Keratinocyte (primary cell): ENCODE data around the gene PIP4K2B. TPM values are rescaled to one million over a fixed set of nuclear protein-coding genes. Genes with fewer than 3 reads are reported as not detected.

Experiments
- DNase-seq: peaks from one replicate; pipeline ENCODE4 v3.0.0-alpha.2; 2011; ENCODE audit warnings: low read depth, missing footprints, low spot score
- FAIRE-seq: peaks from 2 replicates; lab custom pipeline; 2011; peaks lifted over from hg19 to GRCh38; lab: Jason Lieb, UNC
- H2AFZ ChIP-seq: 2 replicates; pipeline ENCODE4 v1.6.0; 2012; ENCODE audit warnings: low read length, control low read depth, inconsistent platforms; ENCODE audit not compliant: control insufficient read depth
- H3K27ac ChIP-seq: 2 replicates; pipeline ENCODE4 v1.5.1; 2011; ENCODE audit warnings: low read length; ENCODE audit not compliant: control insufficient read depth, insufficient read depth
- H3K27me3 ChIP-seq: 3 replicates; pipeline ENCODE4 v1.6.0; 2011; ENCODE audit warnings: low read length; ENCODE audit not compliant: control insufficient read depth, insufficient read depth; ENCODE audit errors: extremely low read depth
- H3K36me3 ChIP-seq, 2 experiments: 2 replicates in 1 of 2; 3 replicates in 1 of 2; pipeline ENCODE4 v1.5.1; 2011; ENCODE audit warnings: low read length in 2 of 2, mild to moderate bottlenecking in 1 of 2; ENCODE audit not compliant: control insufficient read depth in 2 of 2, insufficient read depth in 2 of 2; ENCODE audit errors: extremely low read depth in 1 of 2
- H3K4me1 ChIP-seq: 3 replicates; pipeline ENCODE4 v1.5.1; 2011; ENCODE audit warnings: low read length; ENCODE audit not compliant: control insufficient read depth, insufficient read depth; ENCODE audit errors: extremely low read depth
- H3K4me2 ChIP-seq: 3 replicates; pipeline ENCODE4 v1.6.0; 2011; ENCODE audit warnings: low read depth, low read length; ENCODE audit not compliant: control insufficient read depth, insufficient read depth; ENCODE audit errors: extremely low read depth
- H3K4me3 ChIP-seq, 3 experiments: fragments of 200-600 bp in 1 of 3; sonication (generic) in 1 of 3; 2 replicates in 2 of 3; 3 replicates in 1 of 3; pipeline ENCODE4 v1.5.1; 2011 to 2016; ENCODE audit warnings: low read length in 3 of 3, mild to moderate bottlenecking in 3 of 3, control low read depth in 2 of 3, inconsistent platforms in 1 of 3, low read depth in 1 of 3, mixed read lengths in 1 of 3, mixed run types in 1 of 3, moderate library complexity in 1 of 3; ENCODE audit not compliant: control insufficient read depth in 2 of 3, insufficient read depth in 2 of 3; ENCODE audit errors: extremely low read depth in 1 of 3
- H3K79me2 ChIP-seq: 2 replicates; pipeline ENCODE4 v1.6.0; 2012; ENCODE audit warnings: low read length; ENCODE audit not compliant: control insufficient read depth, insufficient read depth
- H3K9ac ChIP-seq: 3 replicates; pipeline ENCODE4 v1.6.0; 2011; ENCODE audit warnings: low read length; ENCODE audit not compliant: control insufficient read depth, insufficient read depth; ENCODE audit errors: extremely low read depth
- H3K9me1 ChIP-seq: 3 replicates; pipeline ENCODE4 v1.6.0; 2011; ENCODE audit warnings: low read length; ENCODE audit not compliant: control insufficient read depth, insufficient read depth; ENCODE audit errors: extremely low read depth
- H3K9me3 ChIP-seq: 2 replicates; pipeline ENCODE4 v1.5.1; 2012; ENCODE audit warnings: low read depth, low read length; ENCODE audit not compliant: control insufficient read depth
- H4K20me1 ChIP-seq: 3 replicates; pipeline ENCODE4 v1.6.0; 2011; ENCODE audit warnings: low read length; ENCODE audit not compliant: control insufficient read depth, insufficient read depth; ENCODE audit errors: extremely low read depth
- EZH2 ChIP-seq: IDR thresholded peaks from one replicate; pipeline ENCODE4 v1.6.1; 2012; ENCODE audit warnings: inconsistent platforms, mild to moderate bottlenecking, low read length, moderate library complexity
- dilution Hi-C: fragments of 300-500 bp; cut with MboI; formaldehyde crosslinking; loops from one replicate; pipeline ENCODE4 v1.7.0; 2020; ENCODE audit warnings: low sequenced_read_pairs; ENCODE audit not compliant: extremely low pct_ligation_motif_present
- polyA plus RNA-seq, 5 experiments: library from polyadenylated mRNA; depleted of rRNA in 3 of 5; stranded (reverse) in 3 of 5; stranded (forward) in 1 of 5; unstranded in 1 of 5; fragments of >200 nt; gene quantifications; 1 replicate in 1 of 5; 2 replicates in 3 of 5; 3 replicates in 1 of 5; pipeline versions ENCODE4 v1.2.1 to v1.2.3, GENCODE V29; 2011 to 2012; ENCODE audit warnings: missing spikeins in 2 of 5, low read depth in 1 of 5, low replicate concordance in 1 of 5
- TF ChIP-seq, protein P1 (sequence below), 3 experiments: IDR thresholded peaks in 1 of 3; conservative IDR thresholded peaks in 1 of 3; optimal IDR thresholded peaks in 1 of 3; 2 replicates in 2 of 3; 3 replicates in 1 of 3; pipeline versions ENCODE3 to v1.5.1; 2011; ENCODE audit warnings: low read length in 3 of 3, mild to moderate bottlenecking in 3 of 3, moderate library complexity in 2 of 3, control low read depth in 1 of 3, inconsistent platforms in 1 of 3; ENCODE audit not compliant: insufficient read depth in 2 of 3; ENCODE audit errors: extremely low read depth in 1 of 3

PIP4K2B gene
- polyA plus RNA-seq, 1 donor (not counting 4 experiments of a cell fraction or from before 2014, with no cell fraction given): 26.4 TPM

DNA sequence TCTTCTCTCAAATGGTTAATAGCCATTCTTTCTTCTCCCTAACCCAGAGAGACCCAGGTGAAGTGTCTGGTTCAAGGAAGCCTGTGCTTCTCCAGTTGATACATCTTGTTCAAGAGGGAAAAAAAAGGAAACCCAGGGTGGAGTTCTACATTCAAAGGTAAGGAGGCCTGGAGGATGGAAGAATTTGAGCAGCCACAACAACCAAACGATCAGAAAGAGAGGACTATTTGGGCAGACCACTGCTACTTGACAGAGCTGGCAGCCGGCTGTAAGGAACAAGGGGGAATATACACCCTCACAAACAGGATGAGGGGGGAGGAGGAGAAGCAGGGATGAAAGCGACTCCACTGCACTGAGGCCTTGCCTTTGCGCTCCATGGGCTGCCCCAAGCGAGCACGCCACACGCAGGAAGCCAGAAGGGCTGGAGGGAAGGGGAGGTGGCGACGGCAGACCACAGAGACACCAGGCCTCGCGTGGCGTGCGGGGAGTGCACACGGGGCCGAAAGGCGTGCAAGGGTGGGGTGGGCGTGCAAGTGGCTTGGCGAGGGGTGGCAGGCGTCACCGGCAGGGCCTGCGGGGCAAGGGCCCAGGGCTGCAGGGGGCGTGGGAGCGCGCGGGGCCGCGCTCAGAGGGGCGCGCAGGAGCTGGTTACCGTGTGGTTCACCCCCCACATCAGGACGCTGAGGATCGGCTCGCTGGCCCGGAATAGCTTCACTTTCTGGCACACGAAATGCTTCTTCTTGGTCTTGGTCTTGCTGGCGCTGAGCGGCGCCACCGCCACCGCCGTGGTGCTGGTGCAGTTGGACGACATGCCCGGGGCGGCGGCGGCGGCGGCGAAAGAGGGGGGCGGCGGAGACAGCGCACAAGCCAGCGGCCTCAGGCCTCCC, 499 bp downstream of the PIP4K2B start:
- Histone ChIP-seq H3K27ac (peak overlapping the region; percentile 58), H3K9ac (peak overlapping the region; percentile 78), H3K9me1 (peaks cover 2% of the 10 kb centered on the region), H3K4me3 (peak overlapping the region; percentile 81 to 90 (median 89)), H3K79me2 (peaks cover 48% of the 10 kb centered on the region), H3K27me3 (no peaks in the 10 kb centered on the region), H3K4me2 (peak overlapping the region; percentile 87), H3K4me1 (peaks cover 20% of the 10 kb centered on the region), H3K9me3 (no peaks in the 10 kb centered on the region), H4K20me1 (no peaks in the 10 kb centered on the region), H3K36me3 (peaks cover 16 to 17% of the 10 kb centered on the region in 2 experiments), H2AFZ (peak overlapping the region; percentile 64)
- DNase-seq (no peak), FAIRE-seq (no peak)
- dilution Hi-C loops: no loop called here
- TF ChIP-seq, protein P1, sequence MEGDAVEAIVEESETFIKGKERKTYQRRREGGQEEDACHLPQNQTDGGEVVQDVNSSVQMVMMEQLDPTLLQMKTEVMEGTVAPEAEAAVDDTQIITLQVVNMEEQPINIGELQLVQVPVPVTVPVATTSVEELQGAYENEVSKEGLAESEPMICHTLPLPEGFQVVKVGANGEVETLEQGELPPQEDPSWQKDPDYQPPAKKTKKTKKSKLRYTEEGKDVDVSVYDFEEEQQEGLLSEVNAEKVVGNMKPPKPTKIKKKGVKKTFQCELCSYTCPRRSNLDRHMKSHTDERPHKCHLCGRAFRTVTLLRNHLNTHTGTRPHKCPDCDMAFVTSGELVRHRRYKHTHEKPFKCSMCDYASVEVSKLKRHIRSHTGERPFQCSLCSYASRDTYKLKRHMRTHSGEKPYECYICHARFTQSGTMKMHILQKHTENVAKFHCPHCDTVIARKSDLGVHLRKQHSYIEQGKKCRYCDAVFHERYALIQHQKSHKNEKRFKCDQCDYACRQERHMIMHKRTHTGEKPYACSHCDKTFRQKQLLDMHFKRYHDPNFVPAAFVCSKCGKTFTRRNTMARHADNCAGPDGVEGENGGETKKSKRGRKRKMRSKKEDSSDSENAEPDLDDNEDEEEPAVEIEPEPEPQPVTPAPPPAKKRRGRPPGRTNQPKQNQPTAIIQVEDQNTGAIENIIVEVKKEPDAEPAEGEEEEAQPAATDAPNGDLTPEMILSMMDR (optimal IDR thresholded peaks at IDR 0.05 in 1 of 3, IDR thresholded peaks at IDR 0.05 in 1 of 3, conservative IDR thresholded peaks at IDR 0.05 in 1 of 3; ENCODE audit: extremely low read depth in 1 of 3, insufficient read depth in 2 of 3, low read length in 3 of 3): no peak
- TF ChIP-seq EZH2: no peak

DNA sequence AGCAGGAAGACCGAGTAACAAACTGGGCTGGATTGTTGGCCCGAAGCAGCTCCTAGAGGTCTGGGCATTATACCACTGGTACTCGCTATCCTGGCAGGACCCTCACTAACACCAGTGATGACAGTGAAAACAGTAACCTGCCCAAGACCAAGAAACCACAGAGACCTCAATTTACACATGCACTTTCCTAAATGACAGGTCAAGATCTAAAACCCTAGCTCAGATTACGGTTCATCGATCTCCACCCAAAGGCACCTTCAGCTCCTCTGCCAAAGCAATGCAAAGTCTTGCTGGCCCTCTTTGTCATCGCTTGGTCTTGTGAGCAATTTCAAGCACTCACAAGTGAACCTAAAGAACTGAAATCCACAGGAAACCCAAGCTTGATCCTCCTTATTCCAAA, 1.5 kb downstream of the PIP4K2B start:
- Histone ChIP-seq H3K9me1 (peaks cover 2% of the 10 kb centered on the region), H3K4me2 (peak overlapping the region; percentile 87), H3K27ac (no peak overlapping the region), H3K79me2 (peaks cover 54% of the 10 kb centered on the region), H2AFZ (no peak overlapping the region), H3K36me3 (peaks cover 15 to 16% of the 10 kb centered on the region in 2 experiments), H3K4me1 (peaks cover 20% of the 10 kb centered on the region), H3K9ac (peak overlapping the region; percentile 78), H3K27me3 (no peaks in the 10 kb centered on the region), H4K20me1 (no peaks in the 10 kb centered on the region), H3K4me3 (peak overlapping the region; percentile 81 to 90 (median 89)), H3K9me3 (no peaks in the 10 kb centered on the region)
- no peak for TF ChIP-seq EZH2
- TF ChIP-seq, protein P1 (optimal IDR thresholded peaks at IDR 0.05 in 1 of 3, IDR thresholded peaks at IDR 0.05 in 1 of 3, conservative IDR thresholded peaks at IDR 0.05 in 1 of 3; ENCODE audit: extremely low read depth in 1 of 3, insufficient read depth in 2 of 3, low read length in 3 of 3): no peak
- DNase-seq: no peak
- dilution Hi-C loops: no loop called here
- FAIRE-seq: no peak
